Adrenal gland (tissue), 12 donors: ENCODE results near the gene SDHAF3. TPM values are rescaled to one million over a fixed set of nuclear protein-coding genes. Genes with fewer than 3 reads are reported as not detected.

Experiments used
- DNase-seq, 7 donors: peaks; one replicate each; pipeline ENCODE4 v3.0.0-alpha.2; 2019 to 2020
- H3K27ac ChIP-seq, 5 donors: fragments of 200-600 bp; sonication (generic) in 4 of 5; 1 replicate in 3 of 5; 2 replicates in 2 of 5; pipeline versions ENCODE4 v1.5.1 to v1.8.0; 2016 to 2020; ENCODE audit warnings: mild to moderate bottlenecking in 1 of 5
- H3K27me3 ChIP-seq: fragments of 200-600 bp; 2 replicates; pipeline ENCODE4 v1.8.0; 2021
- H3K36me3 ChIP-seq, 2 donors: fragments of 200-600 bp; replicated peaks in 1 of 2; 1 replicate in 1 of 2; 2 replicates in 1 of 2; pipeline versions ENCODE4 v1.5.1 to v1.8.0; 2018 to 2022
- H3K4me1 ChIP-seq, 2 donors: fragments of 200-600 bp; replicated peaks in 1 of 2; 1 replicate in 1 of 2; 2 replicates in 1 of 2; pipeline versions ENCODE4 v1.5.1 to v1.8.0; 2018 to 2021
- H3K4me3 ChIP-seq, 4 donors: fragments of 200-600 bp; sonication (generic) in 3 of 4; one replicate each; pipeline ENCODE4 v1.5.1; 2016 to 2018
- H3K9me3 ChIP-seq, 3 donors: fragments of 200-600 bp; sonication (generic) in 1 of 3; replicated peaks in 1 of 3; 1 replicate in 2 of 3; 2 replicates in 1 of 3; pipeline versions ENCODE4 v1.5.1 to v1.8.0; 2016 to 2021
- CTCF ChIP-seq, 6 experiments: fragments of 450-650 bp in 4 of 6; fragments of 200-600 bp in 2 of 6; sonication (generic) in 1 of 6; IDR thresholded peaks; 1 replicate in 5 of 6; 2 replicates in 1 of 6; pipeline versions ENCODE4 v1.5.1 to v1.8.0; 2016 to 2021; ENCODE audit warnings: antibody characterized with exemption in 6 of 6, mild to moderate bottlenecking in 2 of 6, moderate library complexity in 1 of 6
- POLR2A ChIP-seq, 2 donors: fragments of 450-650 bp; IDR thresholded peaks; one replicate each; pipeline ENCODE4 v1.6.1; 2017; ENCODE audit warnings: antibody characterized with exemption in 2 of 2, mild to moderate bottlenecking in 2 of 2, moderate library complexity in 1 of 2
- WGBS, 4 donors: extraction: QIAGEN DNeasy Blood & Tissue Kit in 2 of 4; methylation state at CpG; one replicate each; pipeline versions ENCODE4 v1.1.5 to v1.1.7; 2013 to 2017; 5-methylcytosine and 5-hydroxymethylcytosine counted together
- intact Hi-C, 2 donors: fragments of 100-400 bp; cut with DNase I; formaldehyde crosslinking; loops; one replicate each; pipeline versions ENCODE4 v1.14.1 to v1.15.0; 2022 to 2023
- polyA plus RNA-seq, 3 donors: library from polyadenylated mRNA; stranded (reverse); fragments of 200-250 nt in 2 of 3; fragments of 350-450 nt in 1 of 3; fragmentation: Illumina TruSeq in 1 of 3; extraction: RNeasy Lipid Tissue Mini Kit (QIAGEN cat#74804) in 1 of 3; gene quantifications; one replicate each; pipeline ENCODE4 v1.2.3, GENCODE V29; 2013 to 2014
- total RNA-seq, 9 donors: library from RNA; depleted of rRNA in 4 of 9; stranded (reverse); fragments of >200 nt in 4 of 9; fragments of 120-200 nt in 1 of 9; fragmentation: NEBNext Ultra II Directional in 1 of 9; extraction: Animal tissue kit (Norgen Biotek cat#: 25700) in 1 of 9; gene quantifications; one replicate each; pipeline versions ENCODE4 v1.1.0 to v1.2.4, GENCODE V29; 2013 to 2023
- donor health status: healthy with polysubstance abuse.
- donor health status: Bipolar disorder and iron deficiency.
- donor health status: DM: yes; HTN: yes; CAD: no.
- donor health status: DM: no; HTN: no; CAD: no.
- donor health status: DM: no; HTN: no; CAD: no.
- donor health status: DM: yes; HTN: yes; CAD: no.

SDHAF3 gene
- total and polyA plus RNA-seq, 12 donors, result 5.2 to 35.0 (median 18.1) TPM

GRCh38 chr7:97219237-97219636 is 101.7 kb downstream of the SDHAF3 start:
- intact Hi-C loops, result no loop called here
- no peaks in the 10 kb centered on the region for H3K9me3 ChIP-seq
- TF ChIP-seq POLR2A (IDR thresholded peaks at IDR 0.05) (no peak), CTCF (IDR thresholded peaks at IDR 0.05) (no peak)
- H3K4me1 ChIP-seq, result no peaks in the 10 kb centered on the region
- DNase-seq, result no peak
- no peak overlapping the region for H3K27ac ChIP-seq
- no peaks in the 10 kb centered on the region for H3K36me3 ChIP-seq
- no peak overlapping the region for H3K4me3 ChIP-seq
- 74 to 86% (median 82%) methylated on average over 2 of the region's 2 CpGs for WGBS, 4 donors
- H3K27me3 ChIP-seq, result no peaks in the 10 kb centered on the region

GRCh38 chr7:97224316-97224715 is 106.8 kb downstream of the SDHAF3 start:
- Histone ChIP-seq H3K9me3 (no peaks in the 10 kb centered on the region), H3K27ac (no peak overlapping the region), H3K27me3 (no peaks in the 10 kb centered on the region), H3K4me1 (no peaks in the 10 kb centered on the region), H3K4me3 (no peak overlapping the region), H3K36me3 (no peaks in the 10 kb centered on the region)
- WGBS, 4 donors, result 85 to 98% (median 87%) methylated on average over 2 of the region's 2 CpGs
- TF ChIP-seq POLR2A (IDR thresholded peaks at IDR 0.05) (no peak), CTCF (IDR thresholded peaks at IDR 0.05) (no peak)
- DNase-seq, result no peak
- intact Hi-C loops, result no loop called here

GRCh38 chr7:97226541-97226940 is 109.0 kb downstream of the SDHAF3 start:
- intact Hi-C loops, result no loop called here
- no peaks in the 10 kb centered on the region for H3K36me3 ChIP-seq
- H3K9me3 ChIP-seq, result no peaks in the 10 kb centered on the region
- no peak for TF ChIP-seq POLR2A (IDR thresholded peaks at IDR 0.05)
- TF ChIP-seq CTCF (IDR thresholded peaks at IDR 0.05), result no peak
- no peaks in the 10 kb centered on the region for H3K4me1 ChIP-seq
- DNase-seq, result no peak
- WGBS, 4 donors, result 56 to 77% (median 60%) methylated on average over 3 of the region's 3 CpGs
- no peak overlapping the region for H3K4me3 ChIP-seq
- no peaks in the 10 kb centered on the region for H3K27me3 ChIP-seq
- no peak overlapping the region for H3K27ac ChIP-seq

Other genes starting within 250 kb of the SDHAF3 start
- gene DLX6, start 112.1 kb upstream of the SDHAF3 start, total RNA-seq, result under 1 TPM in 2 of 9 donors, not detected in 7; 0.15 to 0.41 TPM
- not detected for gene DLX6, start 112.1 kb upstream of the SDHAF3 start, polyA plus RNA-seq
- under 1 TPM in 4 of 9 donors, not detected in 5; 0.11 to 0.55 (median 0.29) TPM for gene DLX5, start 92.9 kb upstream of the SDHAF3 start, total RNA-seq
- under 1 TPM; 0.15 to 0.30 (median 0.24) TPM for gene DLX5, start 92.9 kb upstream of the SDHAF3 start, polyA plus RNA-seq